GM12801 (cell line): ENCODE data around the gene AFAP1.

ENCODE experiments used
- TF ChIP-seq, protein P1 (sequence below): IDR thresholded peaks from one replicate; pipeline ENCODE4 v1.5.1; 2011; ENCODE audit warnings: control low read depth; ENCODE audit not compliant: insufficient read length; ENCODE audit errors: extremely low read depth

Gene AFAP1

DNA sequence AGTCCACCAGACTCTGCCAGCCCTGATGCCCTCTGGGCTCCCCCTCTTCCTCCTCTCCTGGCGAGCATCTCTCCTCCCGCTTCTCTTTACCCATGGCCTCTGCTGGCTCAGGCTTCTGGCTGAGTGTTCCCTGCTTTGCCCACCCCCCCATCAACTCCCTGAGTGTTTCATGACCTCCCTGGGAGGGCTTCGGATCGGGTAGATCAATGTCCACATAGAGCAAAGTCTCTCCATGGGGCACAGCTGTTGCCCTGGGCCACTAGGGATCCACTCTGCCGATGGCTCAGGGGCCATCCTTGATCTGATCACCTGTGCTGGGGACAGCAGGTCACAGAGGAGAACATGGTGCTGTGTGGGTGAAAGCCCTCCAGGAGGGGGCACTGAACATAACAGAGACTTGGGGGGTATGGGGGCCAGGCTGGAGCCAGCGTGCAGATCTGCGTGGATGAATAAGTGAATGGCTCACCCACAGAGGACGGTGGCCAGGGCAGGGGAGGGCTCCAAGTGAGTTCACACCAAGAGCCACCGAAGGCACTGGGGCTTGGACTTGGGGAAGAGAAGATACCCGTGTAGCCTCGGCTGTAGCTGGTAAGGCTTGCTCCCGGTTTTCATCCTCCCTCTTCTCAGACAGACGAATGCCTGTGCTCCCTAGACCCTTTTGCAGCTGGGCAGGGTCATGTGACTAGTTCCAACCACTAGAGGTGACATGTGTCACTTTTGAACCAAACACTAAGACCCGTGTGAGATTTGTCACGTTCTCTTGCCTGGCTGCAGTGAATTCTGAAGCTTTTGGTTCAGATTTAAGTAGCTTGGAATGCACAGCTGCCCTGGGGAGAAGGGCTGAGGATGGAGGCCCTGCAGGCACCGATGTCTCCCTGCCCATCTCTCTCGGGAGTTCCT lies 23.2 kb upstream of the AFAP1 start:
- TF ChIP-seq, protein P1, sequence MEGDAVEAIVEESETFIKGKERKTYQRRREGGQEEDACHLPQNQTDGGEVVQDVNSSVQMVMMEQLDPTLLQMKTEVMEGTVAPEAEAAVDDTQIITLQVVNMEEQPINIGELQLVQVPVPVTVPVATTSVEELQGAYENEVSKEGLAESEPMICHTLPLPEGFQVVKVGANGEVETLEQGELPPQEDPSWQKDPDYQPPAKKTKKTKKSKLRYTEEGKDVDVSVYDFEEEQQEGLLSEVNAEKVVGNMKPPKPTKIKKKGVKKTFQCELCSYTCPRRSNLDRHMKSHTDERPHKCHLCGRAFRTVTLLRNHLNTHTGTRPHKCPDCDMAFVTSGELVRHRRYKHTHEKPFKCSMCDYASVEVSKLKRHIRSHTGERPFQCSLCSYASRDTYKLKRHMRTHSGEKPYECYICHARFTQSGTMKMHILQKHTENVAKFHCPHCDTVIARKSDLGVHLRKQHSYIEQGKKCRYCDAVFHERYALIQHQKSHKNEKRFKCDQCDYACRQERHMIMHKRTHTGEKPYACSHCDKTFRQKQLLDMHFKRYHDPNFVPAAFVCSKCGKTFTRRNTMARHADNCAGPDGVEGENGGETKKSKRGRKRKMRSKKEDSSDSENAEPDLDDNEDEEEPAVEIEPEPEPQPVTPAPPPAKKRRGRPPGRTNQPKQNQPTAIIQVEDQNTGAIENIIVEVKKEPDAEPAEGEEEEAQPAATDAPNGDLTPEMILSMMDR = no peak

DNA sequence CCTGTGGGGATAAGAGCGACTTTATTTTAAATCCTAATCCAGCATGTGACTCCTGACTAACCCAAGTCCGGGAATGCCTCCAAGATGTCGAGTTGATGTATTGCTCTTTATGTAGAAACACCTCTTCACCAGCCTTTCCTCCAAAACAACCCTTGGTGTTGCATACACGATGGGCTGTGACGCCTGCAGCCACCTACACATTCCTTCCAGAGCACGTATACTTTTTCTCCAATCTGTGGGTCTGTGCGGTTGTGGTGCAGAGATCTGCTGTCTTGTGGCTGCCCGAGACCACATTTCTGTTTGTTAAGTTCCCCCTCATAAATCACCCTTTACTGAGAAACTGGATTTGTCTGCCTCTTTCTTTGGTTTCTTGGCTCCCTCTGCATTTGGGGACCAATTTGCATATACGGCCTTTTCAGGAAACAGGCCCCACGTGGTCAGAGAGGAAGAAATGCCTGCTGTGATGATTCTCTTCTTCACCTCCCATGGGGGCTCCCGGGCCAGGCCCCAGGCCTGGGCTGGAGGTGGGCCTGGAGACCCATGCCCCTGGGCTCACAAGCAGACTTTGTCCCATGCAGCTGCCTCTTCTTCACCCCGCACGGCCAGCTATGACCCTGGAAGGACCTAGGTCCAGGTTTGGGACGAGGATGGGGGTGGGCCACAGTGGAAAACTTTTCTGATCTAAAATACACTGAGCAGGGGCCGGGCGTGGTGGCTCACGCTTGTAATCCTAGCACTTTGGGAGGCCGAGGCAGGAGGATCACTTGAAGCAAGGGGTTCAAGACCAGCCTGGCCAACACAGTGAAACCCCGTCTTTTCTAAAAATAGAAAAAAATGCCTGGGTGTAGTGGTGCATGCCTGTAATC lies 21.4 kb upstream of the AFAP1 start:
- TF ChIP-seq, protein P1 = no peak

DNA sequence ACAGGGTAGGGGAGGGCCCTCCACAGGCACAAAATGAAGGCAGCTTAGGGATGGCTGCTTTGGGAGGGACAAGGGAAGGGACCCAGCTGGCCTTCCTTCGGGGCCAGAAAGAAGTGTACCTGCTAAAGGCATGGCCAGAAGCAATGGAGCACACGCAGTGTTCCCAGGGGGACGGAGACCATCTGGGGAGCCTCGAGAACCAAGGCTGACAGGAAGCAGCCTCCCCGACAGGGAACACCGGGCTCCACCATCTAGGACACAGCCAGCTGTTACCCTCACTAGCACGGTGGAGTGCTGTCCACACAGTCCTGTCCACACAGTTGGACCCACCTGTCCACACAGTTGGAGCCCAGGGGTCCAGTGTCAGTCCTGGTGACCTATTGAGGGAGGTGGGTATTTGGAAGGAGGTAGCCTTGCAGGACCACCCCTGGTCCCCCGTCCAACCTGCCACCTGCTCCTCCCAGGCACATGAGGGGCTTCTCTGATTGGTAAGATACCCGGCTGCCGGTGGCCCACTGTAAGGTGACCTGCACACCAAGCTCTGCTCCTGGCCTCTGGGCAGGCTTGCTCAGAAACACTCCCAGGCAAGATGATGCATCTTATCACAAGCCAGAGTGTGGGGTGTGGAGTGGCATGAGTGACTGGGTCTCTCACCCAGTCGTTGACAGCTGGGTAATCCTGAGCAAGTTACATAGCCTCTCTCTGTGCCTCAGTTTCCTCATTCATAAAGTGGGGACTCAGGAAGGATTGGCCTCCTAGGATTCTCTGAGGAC lies 20.5 kb upstream of the AFAP1 start:
- TF ChIP-seq, protein P1 = no peak

DNA sequence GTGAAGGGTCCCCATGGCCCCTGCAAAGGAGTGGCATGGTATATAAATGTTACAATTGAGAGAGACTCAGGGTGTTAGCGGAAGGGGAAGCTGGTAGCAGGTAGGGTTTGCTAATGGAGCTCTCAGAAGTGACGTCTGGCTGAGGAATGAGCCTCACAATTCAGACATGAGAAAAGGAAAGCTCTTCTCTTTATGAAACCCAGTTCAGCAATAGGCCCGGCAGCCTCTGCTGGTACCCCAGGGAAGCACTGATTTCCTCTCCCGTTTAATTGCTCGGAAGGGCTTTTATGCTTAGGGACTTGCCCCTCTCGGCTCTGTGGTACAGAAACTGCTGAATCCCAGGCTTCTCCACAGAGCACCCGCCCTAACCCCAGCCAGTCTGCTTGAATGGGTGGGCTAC lies 19.4 kb upstream of the AFAP1 start:
- TF ChIP-seq, protein P1 = no peak

DNA sequence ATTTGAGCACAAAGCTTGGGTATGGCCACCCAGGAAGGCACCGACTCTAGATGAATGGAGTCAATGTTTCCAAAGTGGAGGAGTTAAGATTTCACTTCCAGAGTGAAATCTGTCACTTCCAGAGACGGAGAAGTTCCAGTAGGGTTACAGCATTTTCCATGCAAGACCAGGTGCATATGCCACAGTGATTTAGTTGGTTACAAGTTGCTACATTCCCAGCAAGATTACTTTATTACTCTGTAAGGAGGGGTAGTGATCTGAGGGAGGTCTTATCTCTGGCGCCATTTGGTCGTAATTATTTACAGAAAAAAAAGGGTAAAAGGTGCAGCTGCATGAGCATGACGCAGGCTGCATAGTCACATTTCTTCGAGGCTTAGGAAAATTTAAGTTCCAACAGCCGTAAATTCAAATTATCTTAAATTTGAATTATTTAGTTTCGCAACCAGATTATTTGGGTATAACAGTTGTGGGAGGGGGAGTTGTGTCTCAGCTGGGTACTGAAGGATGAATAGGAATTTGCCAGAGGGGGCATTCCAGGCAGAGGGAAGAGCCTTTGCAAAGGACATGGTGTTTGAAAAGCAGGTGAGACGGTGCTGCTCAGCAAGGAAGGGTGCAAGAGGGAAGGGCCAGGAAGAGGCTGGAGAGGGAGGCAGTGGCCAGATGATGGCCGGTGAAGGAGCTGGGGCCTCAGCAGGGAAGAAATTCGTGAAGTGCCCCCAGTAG lies 17.4 kb upstream of the AFAP1 start:
- TF ChIP-seq, protein P1 = no peak

DNA sequence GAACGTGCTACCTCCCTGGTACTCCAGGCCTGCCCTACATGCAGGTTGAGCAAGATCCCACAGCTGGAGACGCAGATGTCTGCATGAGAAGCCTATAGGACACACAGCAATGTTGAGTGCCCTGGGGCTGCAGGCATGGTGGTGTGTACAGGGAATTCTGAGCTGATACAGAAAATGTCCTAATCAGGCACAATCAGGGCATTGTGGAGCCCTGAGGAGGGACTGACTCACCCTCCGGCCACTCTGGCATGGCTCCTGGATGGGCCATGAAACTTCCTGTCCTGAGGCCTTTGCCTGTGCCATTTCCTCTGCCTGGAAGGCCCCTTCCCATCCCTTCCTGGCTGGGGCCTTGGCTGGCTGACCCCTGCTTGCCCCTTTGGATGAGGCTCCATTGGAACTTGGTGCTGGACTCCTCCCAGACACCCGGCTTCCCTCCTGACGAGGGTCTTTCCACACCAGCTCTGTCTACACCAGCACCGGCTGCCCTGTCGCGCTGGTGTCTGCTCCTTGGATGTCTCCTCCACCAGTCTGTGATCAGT lies 16.7 kb upstream of the AFAP1 start:
- TF ChIP-seq, protein P1 = no peak
